GM15510 (cell line): Measurements from ENCODE around the gene OR4D6.

Experiments used
- POLR2A ChIP-seq: IDR thresholded peaks from 3 replicates; pipeline ENCODE4 v1.6.1; 2011; ENCODE audit warnings: borderline replicate concordance; ENCODE audit not compliant: insufficient read length; ENCODE audit errors: extremely low read depth

Gene OR4D6

GRCh38 chr11:59456661-59457060, at the start of gene OR4D6:
TSS of gene OR4D6 (plus strand) at chr11:59456961. CDS start at chr11:59456961, 0 bp downstream.
- TF ChIP-seq POLR2A: no peak

- no peak for TF ChIP-seq POLR2A
Observed at GRCh38 chr11:59413646-59414045, 43.1 kb upstream of the OR4D6 start.

GRCh38 chr11:59415111-59415510, 41.6 kb upstream of the OR4D6 start:
- no peak for TF ChIP-seq POLR2A

- no peak for TF ChIP-seq POLR2A
Observed at GRCh38 chr11:59416613-59417012, 40.1 kb upstream of the OR4D6 start.

- no peak for TF ChIP-seq POLR2A
Observed at GRCh38 chr11:59417023-59417422, 39.7 kb upstream of the OR4D6 start.

- TF ChIP-seq POLR2A: no peak
Observed at GRCh38 chr11:59418156-59418555, 38.6 kb upstream of the OR4D6 start.

- TF ChIP-seq POLR2A: no peak
Observed at GRCh38 chr11:59423835-59424234, 32.9 kb upstream of the OR4D6 start.

- TF ChIP-seq POLR2A: no peak
Observed at GRCh38 chr11:59425131-59425530, 31.6 kb upstream of the OR4D6 start.

- no peak for TF ChIP-seq POLR2A
Observed at GRCh38 chr11:59426361-59427067, 30.2 kb upstream of the OR4D6 start, which contains the start of gene OR5A2. TSS of gene OR5A2 (minus strand) at chr11:59426413. CDS start at chr11:59422953, 3,460 bp downstream.

- no peak for TF ChIP-seq POLR2A
Observed at GRCh38 chr11:59427068-59427382, 29.7 kb upstream of the OR4D6 start.

- TF ChIP-seq POLR2A: no peak
Observed at GRCh38 chr11:59429924-59430516, 26.7 kb upstream of the OR4D6 start.

GRCh38 chr11:59436169-59436568, 20.6 kb upstream of the OR4D6 start, which contains the start of gene OR5A1:
TSS of gene OR5A1 (plus strand) at chr11:59436469. CDS start at chr11:59443169, 6,700 bp downstream.
- no peak for TF ChIP-seq POLR2A

GRCh38 chr11:59437770-59438169, 19.0 kb upstream of the OR4D6 start:
- TF ChIP-seq POLR2A: no peak

GRCh38 chr11:59448484-59448883, 8.3 kb upstream of the OR4D6 start:
- TF ChIP-seq POLR2A: no peak

GRCh38 chr11:59459916-59460315, 3.2 kb downstream of the OR4D6 start:
- TF ChIP-seq POLR2A: no peak

- no peak for TF ChIP-seq POLR2A
Observed at GRCh38 chr11:59463190-59463641, 6.5 kb downstream of the OR4D6 start.
